ENCODE data around the gene MRPL27.

MRPL27 gene

GRCh38 chr17:50382931-50383330 is 9.9 kb upstream of the MRPL27 start:
- DNase-seq: no peak

- no peak for DNase-seq
Measured at GRCh38 chr17:50381920-50382319, 8.9 kb upstream of the MRPL27 start.

GRCh38 chr17:50381260-50381815 is 8.4 kb upstream of the MRPL27 start:
- DNase-seq: no peak

- DNase-seq: no peak
Measured at GRCh38 chr17:50380369-50381259, 7.6 kb upstream of the MRPL27 start.

- no peak for DNase-seq
Measured at GRCh38 chr17:50379351-50380132, 6.6 kb upstream of the MRPL27 start.

GRCh38 chr17:50375858-50376538 is 3.0 kb upstream of the MRPL27 start:
- no peak for DNase-seq

- no peak for DNase-seq
Measured at GRCh38 chr17:50373705-50374104, 721 bp upstream of the MRPL27 start.

GRCh38 chr17:50372222-50372757 is 694 bp downstream of the MRPL27 start:
- no peak for DNase-seq

GRCh38 chr17:50371526-50371925 is 1.5 kb downstream of the MRPL27 start:
- no peak for DNase-seq

- DNase-seq: no peak
Measured at GRCh38 chr17:50370052-50370451, 2.9 kb downstream of the MRPL27 start.

- no peak for DNase-seq
Measured at GRCh38 chr17:50367401-50367800, 5.6 kb downstream of the MRPL27 start.

GRCh38 chr17:50365649-50366393 is 7.2 kb downstream of the MRPL27 start:
- no peak for DNase-seq

- DNase-seq: no peak
Measured at GRCh38 chr17:50365165-50365564, 7.8 kb downstream of the MRPL27 start.

- DNase-seq: no peak
Measured at GRCh38 chr17:50364715-50365114, 8.3 kb downstream of the MRPL27 start.

GRCh38 chr17:50364061-50364458 is 8.9 kb downstream of the MRPL27 start:
- no peak for DNase-seq

GRCh38 chr17:50363217-50364060 is 9.5 kb downstream of the MRPL27 start:
- no peak for DNase-seq

- DNase-seq: no peak
Measured at GRCh38 chr17:50362661-50363060, 10.3 kb downstream of the MRPL27 start.

GRCh38 chr17:50361561-50362480 is 11.2 kb downstream of the MRPL27 start:
- peak; percentile 53 for DNase-seq

GRCh38 chr17:50360486-50361115 is 12.4 kb downstream of the MRPL27 start:
- DNase-seq: no peak
